K562 (cell line): ENCODE data around the gene BRD3. TPM values are rescaled to one million over a fixed set of nuclear protein-coding genes. Genes with fewer than 3 reads are reported as not detected.

Experiments
- BCOR ChIP-seq: fragments of 450-650 bp; IDR thresholded peaks from 2 replicates; pipeline ENCODE4 v1.6.1; 2016
- ETV6 ChIP-seq, 3 experiments: fragments of 150-350 bp in 1 of 3; sonication (generic) in 1 of 3; formaldehyde crosslinking in 1 of 3; IDR thresholded peaks; 2 replicates each; pipeline versions ENCODE4 v1.6.1 to v1.8.0; 2014 to 2022; ENCODE audit warnings: borderline replicate concordance in 2 of 3, low read depth in 2 of 3, antibody characterized with exemption in 1 of 3, low read length in 1 of 3, mild to moderate bottlenecking in 1 of 3, missing genetic modification reagents in 1 of 3
- NCOA2 ChIP-seq, 2 experiments: fragments of 450-650 bp; IDR thresholded peaks; 2 replicates each; pipeline ENCODE4 v1.6.1; 2018; ENCODE audit warnings: mild to moderate bottlenecking in 2 of 2, moderate library complexity in 1 of 2; ENCODE audit not compliant: partially characterized antibody in 2 of 2
- POLR2AphosphoS5 ChIP-seq: IDR thresholded peaks from 2 replicates; pipeline ENCODE4 v1.6.1; 2011; ENCODE audit warnings: mild to moderate bottlenecking, low read depth, low read length, moderate library complexity; ENCODE audit not compliant: control insufficient read depth, insufficient read depth
- TGIF2 ChIP-seq: sonication (generic); formaldehyde crosslinking; IDR thresholded peaks from 2 replicates; pipeline ENCODE4 v1.8.1; 2022; ENCODE audit warnings: mild to moderate bottlenecking, missing genetic modification reagents, moderate library complexity
- TRIM28 ChIP-seq: fragments of 450-650 bp; IDR thresholded peaks from 2 replicates; pipeline ENCODE4 v1.6.1; 2017
- ZNF561 ChIP-seq: fragments of 450-650 bp; formaldehyde crosslinking; conservative IDR thresholded peaks from 2 replicates; pipeline ENCODE4 v1.4.0; 2020; ENCODE audit warnings: mild to moderate bottlenecking, moderate library complexity
- ZNF780A ChIP-seq: fragments of 250-450 bp; sonication (Bioruptor Pico); IDR thresholded peaks from 2 replicates; pipeline ENCODE4 v1.5.0; 2021; ENCODE audit warnings: mild to moderate bottlenecking
- polyA plus RNA-seq, 8 experiments: library from polyadenylated mRNA; depleted of rRNA in 4 of 8; stranded (reverse) in 5 of 8; unstranded in 3 of 8; fragments of >200 nt; fragmentation: Nextera tagmentation in 2 of 8; fragmentation: Illumina TruSeq in 1 of 8; extraction: Ambion mirVana in 2 of 8; extraction: Trizol in 1 of 8; gene quantifications; 2 replicates each; pipeline versions ENCODE4 v1.2.1 to v1.2.3, GENCODE V29; 2011 to 2014; ENCODE audit warnings: inconsistent platforms in 1 of 8, missing spikeins in 1 of 8
- total RNA-seq, 7 experiments: library from RNA; depleted of rRNA in 6 of 7; stranded (reverse); fragments of >200 nt in 6 of 7; fragmentation: Illumina TruSeq in 2 of 7; extraction: Trizol in 2 of 7; gene quantifications; 2 replicates each; pipeline versions ENCODE4 v1.2.1 to v1.2.3, GENCODE V29; 2011 to 2021; ENCODE audit warnings: low replicate concordance in 1 of 7
- TF ChIP-seq, protein P1 (sequence below): fragments of 450-650 bp; IDR thresholded peaks from 2 replicates; pipeline ENCODE4 v1.6.1; 2018; ENCODE audit not compliant: partially characterized antibody
- TF ChIP-seq, protein P2 (sequence below): fragments of 250-450 bp; sonication (Bioruptor Pico); IDR thresholded peaks from 2 replicates; pipeline ENCODE4 v1.8.0; 2022; ENCODE audit warnings: inconsistent platforms, mild to moderate bottlenecking, moderate library complexity, borderline replicate concordance
- TF ChIP-seq, protein P3 (sequence below): fragments of 450-650 bp; IDR thresholded peaks from 2 replicates; pipeline ENCODE4 v1.6.1; 2014; ENCODE audit warnings: low read depth, mild to moderate bottlenecking, moderate library complexity, borderline replicate concordance
- TF ChIP-seq, protein P4 (sequence below): sonication (generic); formaldehyde crosslinking; IDR thresholded peaks from 2 replicates; pipeline ENCODE4 v1.8.1; 2023; ENCODE audit warnings: mild to moderate bottlenecking, missing genetic modification reagents

Gene BRD3
- total and polyA plus RNA-seq, 9 of the 15 experiments (the other 6 are each of a cell fraction or from before 2014, with no cell fraction given): 0.82 to 37.1 (median 4.2) TPM

DNA sequence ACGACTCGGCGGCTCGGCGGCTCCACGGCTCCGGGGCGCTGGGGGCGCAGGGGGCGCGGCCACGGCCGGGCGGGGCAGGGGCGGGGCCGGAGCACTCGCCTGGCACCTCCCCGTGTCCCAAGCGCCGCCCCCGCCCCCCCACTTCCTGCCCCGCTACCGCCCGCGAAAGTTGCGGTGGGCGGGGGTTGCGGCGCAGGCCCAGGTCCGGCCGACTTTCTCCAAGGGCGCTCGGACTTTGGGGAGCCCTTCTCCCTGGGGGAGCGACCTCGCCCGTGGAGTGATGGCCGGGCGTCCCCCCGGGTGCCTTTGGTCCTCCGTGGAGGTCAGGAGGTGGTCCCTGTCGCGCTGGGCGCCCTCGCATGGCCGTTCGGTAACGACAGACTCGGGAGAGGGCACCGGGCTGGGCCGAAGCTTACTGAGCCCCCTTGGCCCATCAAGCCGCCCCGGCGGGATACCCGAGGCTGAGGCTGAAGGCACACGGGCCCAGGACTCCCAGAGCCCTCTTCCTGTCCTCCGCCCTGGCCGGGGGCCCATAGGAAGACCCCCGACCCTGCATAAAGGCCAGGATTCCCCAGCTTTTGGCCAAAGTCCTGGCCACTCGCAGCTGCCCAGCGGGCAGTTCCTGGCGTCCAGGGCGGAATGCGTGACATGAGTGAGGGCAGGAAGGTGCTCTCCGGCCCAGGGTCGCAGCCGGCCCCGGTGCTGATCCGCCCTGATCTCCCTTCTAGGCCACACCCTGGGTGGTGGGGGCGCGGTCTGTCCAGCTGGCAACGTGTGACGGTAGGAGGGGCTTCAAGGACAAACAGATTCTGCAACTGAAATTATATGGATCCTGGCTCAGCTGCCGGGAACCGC lies 74.8 kb downstream of the BRD3 start (continued):
- TF ChIP-seq, protein P1, sequence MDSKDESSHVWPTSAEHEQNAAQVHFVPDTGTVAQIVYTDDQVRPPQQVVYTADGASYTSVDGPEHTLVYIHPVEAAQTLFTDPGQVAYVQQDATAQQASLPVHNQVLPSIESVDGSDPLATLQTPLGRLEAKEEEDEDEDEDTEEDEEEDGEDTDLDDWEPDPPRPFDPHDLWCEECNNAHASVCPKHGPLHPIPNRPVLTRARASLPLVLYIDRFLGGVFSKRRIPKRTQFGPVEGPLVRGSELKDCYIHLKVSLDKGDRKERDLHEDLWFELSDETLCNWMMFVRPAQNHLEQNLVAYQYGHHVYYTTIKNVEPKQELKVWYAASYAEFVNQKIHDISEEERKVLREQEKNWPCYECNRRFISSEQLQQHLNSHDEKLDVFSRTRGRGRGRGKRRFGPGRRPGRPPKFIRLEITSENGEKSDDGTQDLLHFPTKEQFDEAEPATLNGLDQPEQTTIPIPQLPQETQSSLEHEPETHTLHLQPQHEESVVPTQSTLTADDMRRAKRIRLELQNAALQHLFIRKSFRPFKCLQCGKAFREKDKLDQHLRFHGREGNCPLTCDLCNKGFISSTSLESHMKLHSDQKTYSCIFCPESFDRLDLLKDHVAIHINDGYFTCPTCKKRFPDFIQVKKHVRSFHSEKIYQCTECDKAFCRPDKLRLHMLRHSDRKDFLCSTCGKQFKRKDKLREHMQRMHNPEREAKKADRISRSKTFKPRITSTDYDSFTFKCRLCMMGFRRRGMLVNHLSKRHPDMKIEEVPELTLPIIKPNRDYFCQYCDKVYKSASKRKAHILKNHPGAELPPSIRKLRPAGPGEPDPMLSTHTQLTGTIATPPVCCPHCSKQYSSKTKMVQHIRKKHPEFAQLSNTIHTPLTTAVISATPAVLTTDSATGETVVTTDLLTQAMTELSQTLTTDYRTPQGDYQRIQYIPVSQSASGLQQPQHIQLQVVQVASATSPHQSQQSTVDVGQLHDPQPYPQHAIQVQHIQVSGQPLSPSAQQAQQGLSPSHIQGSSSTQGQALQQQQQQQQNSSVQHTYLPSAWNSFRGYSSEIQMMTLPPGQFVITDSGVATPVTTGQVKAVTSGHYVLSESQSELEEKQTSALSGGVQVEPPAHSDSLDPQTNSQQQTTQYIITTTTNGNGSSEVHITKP: no peak
- TF ChIP-seq ETV6 (IDR thresholded peaks at IDR 0.05; ENCODE audit: borderline replicate concordance in 1 of 2, low read depth in 2 of 2, low read length in 1 of 2) (no peak), ETV6 (CRISPR knock-in tag; IDR thresholded peaks at IDR 0.05; ENCODE audit: borderline replicate concordance) (no peak), POLR2AphosphoS5 (0 out of 2 replicates have a peak, but pooled peaks have one; percentile 33), BCOR (no peak), TGIF2 (CRISPR knock-in tag) (no peak), NCOA2 (IDR thresholded peaks at IDR 0.05; ENCODE audit: partially characterized antibody in 2 of 2) (no peak), TRIM28 (no peak), ZNF780A (no peak), ZNF561 (CRISPR knock-in tag) (no peak)
- TF ChIP-seq, protein P2, sequence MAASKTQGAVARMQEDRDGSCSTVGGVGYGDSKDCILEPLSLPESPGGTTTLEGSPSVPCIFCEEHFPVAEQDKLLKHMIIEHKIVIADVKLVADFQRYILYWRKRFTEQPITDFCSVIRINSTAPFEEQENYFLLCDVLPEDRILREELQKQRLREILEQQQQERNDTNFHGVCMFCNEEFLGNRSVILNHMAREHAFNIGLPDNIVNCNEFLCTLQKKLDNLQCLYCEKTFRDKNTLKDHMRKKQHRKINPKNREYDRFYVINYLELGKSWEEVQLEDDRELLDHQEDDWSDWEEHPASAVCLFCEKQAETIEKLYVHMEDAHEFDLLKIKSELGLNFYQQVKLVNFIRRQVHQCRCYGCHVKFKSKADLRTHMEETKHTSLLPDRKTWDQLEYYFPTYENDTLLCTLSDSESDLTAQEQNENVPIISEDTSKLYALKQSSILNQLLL (CRISPR knock-in tag): no peak
- TF ChIP-seq, protein P3, sequence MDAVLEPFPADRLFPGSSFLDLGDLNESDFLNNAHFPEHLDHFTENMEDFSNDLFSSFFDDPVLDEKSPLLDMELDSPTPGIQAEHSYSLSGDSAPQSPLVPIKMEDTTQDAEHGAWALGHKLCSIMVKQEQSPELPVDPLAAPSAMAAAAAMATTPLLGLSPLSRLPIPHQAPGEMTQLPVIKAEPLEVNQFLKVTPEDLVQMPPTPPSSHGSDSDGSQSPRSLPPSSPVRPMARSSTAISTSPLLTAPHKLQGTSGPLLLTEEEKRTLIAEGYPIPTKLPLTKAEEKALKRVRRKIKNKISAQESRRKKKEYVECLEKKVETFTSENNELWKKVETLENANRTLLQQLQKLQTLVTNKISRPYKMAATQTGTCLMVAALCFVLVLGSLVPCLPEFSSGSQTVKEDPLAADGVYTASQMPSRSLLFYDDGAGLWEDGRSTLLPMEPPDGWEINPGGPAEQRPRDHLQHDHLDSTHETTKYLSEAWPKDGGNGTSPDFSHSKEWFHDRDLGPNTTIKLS: peak; percentile 34; the same call in 1 of the 2 replicates
- TF ChIP-seq, protein P4, sequence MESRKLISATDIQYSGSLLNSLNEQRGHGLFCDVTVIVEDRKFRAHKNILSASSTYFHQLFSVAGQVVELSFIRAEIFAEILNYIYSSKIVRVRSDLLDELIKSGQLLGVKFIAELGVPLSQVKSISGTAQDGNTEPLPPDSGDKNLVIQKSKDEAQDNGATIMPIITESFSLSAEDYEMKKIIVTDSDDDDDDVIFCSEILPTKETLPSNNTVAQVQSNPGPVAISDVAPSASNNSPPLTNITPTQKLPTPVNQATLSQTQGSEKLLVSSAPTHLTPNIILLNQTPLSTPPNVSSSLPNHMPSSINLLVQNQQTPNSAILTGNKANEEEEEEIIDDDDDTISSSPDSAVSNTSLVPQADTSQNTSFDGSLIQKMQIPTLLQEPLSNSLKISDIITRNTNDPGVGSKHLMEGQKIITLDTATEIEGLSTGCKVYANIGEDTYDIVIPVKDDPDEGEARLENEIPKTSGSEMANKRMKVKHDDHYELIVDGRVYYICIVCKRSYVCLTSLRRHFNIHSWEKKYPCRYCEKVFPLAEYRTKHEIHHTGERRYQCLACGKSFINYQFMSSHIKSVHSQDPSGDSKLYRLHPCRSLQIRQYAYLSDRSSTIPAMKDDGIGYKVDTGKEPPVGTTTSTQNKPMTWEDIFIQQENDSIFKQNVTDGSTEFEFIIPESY (CRISPR knock-in tag): no peak
